ENCODE data around the gene SLC5A9. TPM values are rescaled to one million over a fixed set of nuclear protein-coding genes. Genes with fewer than 3 reads are reported as not detected.
"Not testable (repeated sequence)": the region's sequence is repeated elsewhere in the genome, so short reads cannot be mapped to it uniquely, and the experiment has no call there.

The SLC5A9 gene
- total and polyA plus RNA-seq, 2 experiments from 2014 or later, result 20.9 to 26.5 TPM

DNA sequence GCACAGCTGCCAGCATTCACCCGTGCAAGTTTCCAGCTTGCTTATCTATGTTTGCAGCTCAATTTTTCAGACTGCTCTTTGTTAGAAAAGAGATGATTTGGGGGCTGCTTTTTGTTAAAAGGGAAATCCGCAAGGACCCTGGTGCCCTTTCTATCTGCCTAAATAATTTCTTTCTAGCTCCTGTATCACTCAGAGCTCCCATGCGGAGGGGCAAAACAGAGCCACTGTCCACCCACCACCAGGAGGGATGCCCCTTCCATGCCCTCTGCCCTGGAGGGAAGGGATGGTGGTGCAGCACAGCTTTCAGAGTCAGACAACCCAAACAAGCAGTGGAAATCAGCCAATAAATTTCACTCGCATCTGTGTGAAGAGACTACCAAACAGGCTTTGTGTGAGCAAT is 13.9 kb upstream of the SLC5A9 start:
- Histone ChIP-seq H3K27me3 (no peaks in the 10 kb centered on the region), H3K79me2 (no peaks in the 10 kb centered on the region), H3K27ac (no peak overlapping the region), H3K36me3 (replicated peaks; ENCODE audit: insufficient read depth, low read depth) (no peaks in the 10 kb centered on the region), H3K9me3 (ENCODE audit: low read depth) (no peaks in the 10 kb centered on the region), H3K4me1 (ENCODE audit: insufficient read depth) (no peaks in the 10 kb centered on the region), H4K20me1 (ENCODE audit: insufficient read depth, poor library complexity, severe bottlenecking) (no peaks in the 10 kb centered on the region), H2AFZ (no peak overlapping the region), H3K4me2 (no peak overlapping the region), H3K9me2 (replicated peaks; ENCODE audit: insufficient read depth) (no peaks in the 10 kb centered on the region), H3K4me3 (no peak overlapping the region)
- whole genome bisulfite sequencing (ENCODE audit: low lambda C conversion rate, missing lambda C conversion rate), result 73% methylated on average over 4 of the region's 4 CpGs
- no peak for DNase-seq (ENCODE audit: low spot score)
- no peak for TF ChIP-seq EZH2phosphoT487 (IDR thresholded peaks at IDR 0.05; ENCODE audit: low read depth, severe bottlenecking, unreplicated experiment)
- no peak for TF ChIP-seq EZH2 (IDR thresholded peaks at IDR 0.05; ENCODE audit: borderline replicate concordance)
- TF ChIP-seq, protein P1, sequence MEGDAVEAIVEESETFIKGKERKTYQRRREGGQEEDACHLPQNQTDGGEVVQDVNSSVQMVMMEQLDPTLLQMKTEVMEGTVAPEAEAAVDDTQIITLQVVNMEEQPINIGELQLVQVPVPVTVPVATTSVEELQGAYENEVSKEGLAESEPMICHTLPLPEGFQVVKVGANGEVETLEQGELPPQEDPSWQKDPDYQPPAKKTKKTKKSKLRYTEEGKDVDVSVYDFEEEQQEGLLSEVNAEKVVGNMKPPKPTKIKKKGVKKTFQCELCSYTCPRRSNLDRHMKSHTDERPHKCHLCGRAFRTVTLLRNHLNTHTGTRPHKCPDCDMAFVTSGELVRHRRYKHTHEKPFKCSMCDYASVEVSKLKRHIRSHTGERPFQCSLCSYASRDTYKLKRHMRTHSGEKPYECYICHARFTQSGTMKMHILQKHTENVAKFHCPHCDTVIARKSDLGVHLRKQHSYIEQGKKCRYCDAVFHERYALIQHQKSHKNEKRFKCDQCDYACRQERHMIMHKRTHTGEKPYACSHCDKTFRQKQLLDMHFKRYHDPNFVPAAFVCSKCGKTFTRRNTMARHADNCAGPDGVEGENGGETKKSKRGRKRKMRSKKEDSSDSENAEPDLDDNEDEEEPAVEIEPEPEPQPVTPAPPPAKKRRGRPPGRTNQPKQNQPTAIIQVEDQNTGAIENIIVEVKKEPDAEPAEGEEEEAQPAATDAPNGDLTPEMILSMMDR (IDR thresholded peaks at IDR 0.05; ENCODE audit: poor library complexity), result no peak

DNA sequence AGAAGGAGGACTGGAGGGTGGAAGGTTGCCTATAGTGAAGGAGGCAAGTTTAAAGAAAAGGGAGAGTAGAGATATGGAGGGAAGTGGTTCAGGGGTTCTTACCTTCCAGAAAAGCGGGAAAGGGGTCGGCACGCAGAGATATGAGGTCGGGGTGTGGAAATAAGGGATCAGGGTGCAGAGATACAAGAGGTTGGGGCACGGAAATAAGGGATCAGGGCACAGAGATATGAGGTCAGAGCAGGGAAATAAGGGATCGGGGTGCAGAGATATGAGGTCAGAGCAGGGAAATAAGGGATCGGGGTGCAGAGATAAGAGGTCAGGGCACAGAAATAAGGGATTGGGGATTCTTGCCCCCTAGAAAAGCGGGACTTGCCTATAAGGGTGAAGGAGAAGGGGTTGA is 9.1 kb upstream of the SLC5A9 start:
- not testable (repeated sequence) for H2AFZ ChIP-seq; H3K36me3 ChIP-seq (replicated peaks; ENCODE audit: insufficient read depth, low read depth); H3K4me3 ChIP-seq; H3K27ac ChIP-seq; H3K9me2 ChIP-seq (replicated peaks; ENCODE audit: insufficient read depth); H3K4me1 ChIP-seq (ENCODE audit: insufficient read depth); H4K20me1 ChIP-seq (ENCODE audit: insufficient read depth, poor library complexity, severe bottlenecking); H3K27me3 ChIP-seq; H3K79me2 ChIP-seq; DNase-seq (ENCODE audit: low spot score); H3K9me3 ChIP-seq (ENCODE audit: low read depth); H3K4me2 ChIP-seq
- WGBS (ENCODE audit: low lambda C conversion rate, missing lambda C conversion rate), result 92% methylated on average over 8 of the region's 8 CpGs

DNA sequence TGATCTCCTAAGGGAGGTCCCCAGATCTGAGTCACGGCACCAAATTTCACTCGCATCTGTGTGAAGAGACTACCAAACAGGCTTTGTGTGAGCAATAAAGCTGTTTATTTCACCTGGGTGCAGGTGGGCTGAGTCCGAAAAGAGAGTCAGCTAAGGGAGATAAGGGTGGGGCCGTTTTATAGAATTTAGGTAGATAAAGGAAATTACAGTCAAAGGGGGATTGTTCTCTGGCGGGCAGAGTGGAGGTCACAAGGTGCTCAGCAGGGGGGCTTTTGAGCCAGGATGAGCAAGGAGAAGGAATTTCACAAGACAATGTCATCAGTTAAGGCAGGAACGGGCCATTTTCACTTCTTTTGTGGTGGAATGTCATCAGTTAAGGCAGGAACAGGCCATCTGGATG is 8.2 kb upstream of the SLC5A9 start:
- H3K27ac ChIP-seq; H2AFZ ChIP-seq; DNase-seq (ENCODE audit: low spot score); H4K20me1 ChIP-seq (ENCODE audit: insufficient read depth, poor library complexity, severe bottlenecking); H3K4me2 ChIP-seq; H3K27me3 ChIP-seq; H3K36me3 ChIP-seq (replicated peaks; ENCODE audit: insufficient read depth, low read depth); H3K4me1 ChIP-seq (ENCODE audit: insufficient read depth); H3K9me3 ChIP-seq (ENCODE audit: low read depth); H3K9me2 ChIP-seq (replicated peaks; ENCODE audit: insufficient read depth); H3K4me3 ChIP-seq; H3K79me2 ChIP-seq: not testable (repeated sequence)
- WGBS (ENCODE audit: low lambda C conversion rate, missing lambda C conversion rate), result 64% methylated on average over 6 of the region's 6 CpGs

DNA sequence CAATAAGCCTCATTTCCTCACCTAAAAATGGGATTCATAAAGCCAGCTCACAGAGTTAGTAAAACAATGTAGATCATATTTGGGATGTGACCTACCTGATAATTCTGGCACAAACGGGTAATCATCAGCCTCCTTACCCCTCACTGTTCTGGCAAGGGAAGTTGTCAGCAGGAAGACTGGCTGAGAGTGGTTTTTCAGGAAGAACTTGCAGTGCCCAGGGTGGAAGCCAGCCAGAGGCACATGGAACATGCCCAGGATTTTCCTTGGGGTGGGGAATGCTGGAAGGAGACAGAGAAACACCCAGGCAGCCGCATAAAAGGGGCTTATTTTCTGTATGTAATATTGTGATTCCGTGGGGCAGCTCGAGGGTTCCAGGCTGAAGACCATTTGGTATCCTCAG is 7.7 kb upstream of the SLC5A9 start:
- H3K9me2 ChIP-seq (replicated peaks; ENCODE audit: insufficient read depth), result no peaks in the 10 kb centered on the region
- DNase-seq (ENCODE audit: low spot score), result no peak

More for the DNA sequence above, 7.7 kb upstream of the SLC5A9 start:
- H3K4me2 ChIP-seq, result no peak overlapping the region
- no peak overlapping the region for H3K27ac ChIP-seq
- H3K27me3 ChIP-seq, result no peaks in the 10 kb centered on the region
- no peaks in the 10 kb centered on the region for H3K79me2 ChIP-seq
- no peak overlapping the region for H3K4me3 ChIP-seq
- 88% methylated on average over 4 of the region's 4 CpGs for WGBS (ENCODE audit: low lambda C conversion rate, missing lambda C conversion rate)
- no peaks in the 10 kb centered on the region for H3K9me3 ChIP-seq (ENCODE audit: low read depth)
- no peaks in the 10 kb centered on the region for H3K36me3 ChIP-seq (replicated peaks; ENCODE audit: insufficient read depth, low read depth)
- no peak for TF ChIP-seq EZH2phosphoT487 (IDR thresholded peaks at IDR 0.05; ENCODE audit: low read depth, severe bottlenecking, unreplicated experiment)
- TF ChIP-seq, protein P1 (IDR thresholded peaks at IDR 0.05; ENCODE audit: poor library complexity), result no peak
- TF ChIP-seq EZH2 (IDR thresholded peaks at IDR 0.05; ENCODE audit: borderline replicate concordance), result no peak
- H2AFZ ChIP-seq, result no peak overlapping the region
- H4K20me1 ChIP-seq (ENCODE audit: insufficient read depth, poor library complexity, severe bottlenecking), result no peaks in the 10 kb centered on the region
- no peaks in the 10 kb centered on the region for H3K4me1 ChIP-seq (ENCODE audit: insufficient read depth)

Measured in hepatocyte (in vitro differentiated cells).